DMS114 treated with DMSO at 0.1 percent for 48 hours (cell line): ENCODE results near the gene ATF4.

Experiments
- DNase-seq: peaks from one replicate; lab custom pipeline; 2025; ENCODE audit not compliant: unreplicated experiment; lab: John Stamatoyannopoulos, UW

The ATF4 gene

DNA sequence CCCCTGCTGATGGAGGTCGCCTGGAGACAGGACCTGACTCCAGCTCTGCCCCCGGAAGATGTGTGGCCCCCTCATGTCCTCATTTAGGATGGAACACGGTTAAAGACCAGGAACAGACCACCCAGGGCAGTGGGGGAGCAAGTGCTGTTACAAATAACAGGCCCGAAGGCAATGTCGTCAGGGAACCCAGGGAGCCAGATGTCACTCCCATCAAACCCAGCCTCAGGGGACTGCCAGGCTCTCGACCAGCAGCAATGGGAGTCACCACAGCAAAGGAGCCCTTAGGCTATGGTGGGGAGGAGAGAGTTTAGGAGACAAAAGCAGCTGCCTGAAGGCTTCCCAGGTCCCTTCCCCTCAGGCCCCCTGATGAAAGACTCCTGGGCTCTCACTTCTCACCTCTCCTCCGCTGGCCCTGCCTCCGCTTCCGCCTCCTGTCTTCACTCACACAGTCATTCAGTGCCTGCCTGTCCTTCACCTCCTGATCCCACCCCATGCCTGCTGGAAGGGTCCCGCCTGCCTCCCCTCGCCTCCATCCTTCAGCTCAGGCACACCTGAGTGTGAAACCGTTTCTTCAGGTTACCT, 7.8 kb downstream of the ATF4 start:
- DNase-seq: no peak

DNA sequence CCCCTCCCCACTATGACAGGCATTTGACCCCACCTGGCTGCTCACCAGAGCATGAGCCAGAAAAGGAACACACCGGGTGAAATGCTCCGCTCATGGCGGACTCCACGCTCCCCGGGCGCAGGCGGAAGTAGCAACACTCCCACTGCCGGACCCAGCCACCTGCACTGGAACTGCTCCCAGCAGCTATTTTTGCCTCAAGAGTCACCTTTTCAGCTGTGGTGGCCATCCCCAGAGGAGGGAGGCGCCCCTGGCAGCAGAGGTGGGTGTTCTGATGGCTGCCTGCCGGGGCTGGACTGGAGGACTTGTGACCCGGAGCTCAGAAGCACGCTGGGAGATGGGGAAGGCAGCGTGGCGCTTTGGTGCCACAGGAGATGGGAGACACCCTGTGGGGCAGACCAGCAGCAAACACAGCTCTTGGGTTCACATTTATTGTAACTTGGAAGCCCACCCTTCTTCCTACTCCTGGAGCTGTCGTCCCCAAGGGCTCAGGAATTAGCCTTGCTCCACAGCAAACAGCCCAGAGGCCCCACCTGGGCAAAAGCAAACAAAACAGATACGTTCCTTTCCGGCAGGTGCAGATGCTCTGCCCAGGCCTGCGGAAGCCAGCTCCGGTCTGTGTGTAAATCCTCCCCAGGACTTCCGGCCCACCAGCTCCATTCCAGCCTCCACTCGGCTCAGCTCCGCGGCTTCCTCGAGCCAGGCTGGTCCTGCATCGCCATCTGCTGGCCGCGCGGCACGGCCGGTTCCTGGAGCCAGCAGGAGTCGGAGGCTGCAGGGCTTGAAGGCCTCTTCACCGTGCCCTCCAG, 8.5 kb downstream of the ATF4 start:
- peak; percentile 76 for DNase-seq

DNA sequence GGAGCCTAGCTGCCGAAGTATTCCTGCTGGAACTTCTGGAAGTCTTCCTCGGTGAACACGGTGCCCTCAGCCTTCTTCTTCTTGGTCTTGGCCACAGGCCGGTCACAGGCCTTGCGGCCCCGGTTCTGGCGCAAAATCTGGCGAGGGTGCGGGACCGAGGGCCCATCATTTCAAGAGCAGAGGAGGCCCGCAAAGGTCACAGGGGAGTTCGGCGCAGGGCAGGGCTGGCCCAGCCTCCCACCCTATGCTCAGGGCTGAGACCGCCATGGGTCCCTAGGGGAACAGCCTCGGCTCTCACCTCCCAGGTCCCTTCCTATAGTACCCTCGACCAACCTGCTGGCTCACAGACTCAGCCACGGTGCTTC, 9.1 kb downstream of the ATF4 start:
- DNase-seq: no peak

DNA sequence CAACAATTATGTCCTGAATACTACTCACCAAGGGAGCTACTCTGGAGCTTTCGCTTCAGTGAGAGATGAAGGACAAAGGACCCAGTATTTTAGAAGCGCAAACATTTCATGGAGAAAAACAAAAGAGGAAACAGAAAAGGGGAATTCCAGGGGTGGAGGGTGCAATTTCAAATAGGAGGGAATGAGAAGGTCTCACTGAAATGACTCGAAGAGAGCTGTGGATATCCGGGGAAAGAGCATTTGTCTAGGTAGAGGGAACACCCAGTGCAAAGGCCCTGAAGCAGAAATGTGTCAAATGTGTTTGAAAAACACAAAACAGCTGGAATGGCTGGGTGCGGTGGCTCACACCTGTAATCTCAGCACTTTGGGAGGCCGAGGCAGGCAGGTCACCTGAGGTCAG, 9.8 kb downstream of the ATF4 start:
- DNase-seq: no peak

DNA sequence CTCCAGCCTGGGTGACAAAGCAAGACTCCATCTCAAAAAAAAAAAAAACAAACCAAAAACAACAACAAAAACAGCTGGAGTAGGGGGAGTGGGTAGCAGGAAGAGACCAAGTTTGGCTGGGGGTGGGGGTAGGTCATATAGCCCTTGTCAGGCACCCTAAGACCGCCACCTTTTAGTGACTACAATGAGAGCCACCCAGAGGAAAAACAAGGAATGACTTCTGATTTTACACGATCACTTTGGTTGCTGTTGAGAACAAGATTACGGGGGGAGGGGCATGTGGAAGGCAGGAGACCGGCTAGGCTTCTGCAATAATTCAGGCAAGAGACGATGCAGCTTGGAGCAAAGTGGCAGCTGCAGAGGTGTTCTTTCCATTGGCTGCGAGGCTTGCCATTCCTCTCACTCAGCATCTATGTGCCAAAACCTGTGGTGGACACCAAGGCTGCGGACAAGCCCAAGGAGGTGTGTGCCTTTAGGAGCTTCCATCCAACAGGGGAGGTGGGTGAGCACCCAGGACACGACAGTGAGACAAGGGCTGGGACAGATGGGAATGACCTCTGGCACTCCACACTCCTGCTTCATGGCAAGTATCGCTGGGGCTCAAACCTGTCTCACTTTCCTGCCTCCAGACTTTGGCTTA, 10.4 kb downstream of the ATF4 start:
- peak; percentile 61 for DNase-seq

DNA sequence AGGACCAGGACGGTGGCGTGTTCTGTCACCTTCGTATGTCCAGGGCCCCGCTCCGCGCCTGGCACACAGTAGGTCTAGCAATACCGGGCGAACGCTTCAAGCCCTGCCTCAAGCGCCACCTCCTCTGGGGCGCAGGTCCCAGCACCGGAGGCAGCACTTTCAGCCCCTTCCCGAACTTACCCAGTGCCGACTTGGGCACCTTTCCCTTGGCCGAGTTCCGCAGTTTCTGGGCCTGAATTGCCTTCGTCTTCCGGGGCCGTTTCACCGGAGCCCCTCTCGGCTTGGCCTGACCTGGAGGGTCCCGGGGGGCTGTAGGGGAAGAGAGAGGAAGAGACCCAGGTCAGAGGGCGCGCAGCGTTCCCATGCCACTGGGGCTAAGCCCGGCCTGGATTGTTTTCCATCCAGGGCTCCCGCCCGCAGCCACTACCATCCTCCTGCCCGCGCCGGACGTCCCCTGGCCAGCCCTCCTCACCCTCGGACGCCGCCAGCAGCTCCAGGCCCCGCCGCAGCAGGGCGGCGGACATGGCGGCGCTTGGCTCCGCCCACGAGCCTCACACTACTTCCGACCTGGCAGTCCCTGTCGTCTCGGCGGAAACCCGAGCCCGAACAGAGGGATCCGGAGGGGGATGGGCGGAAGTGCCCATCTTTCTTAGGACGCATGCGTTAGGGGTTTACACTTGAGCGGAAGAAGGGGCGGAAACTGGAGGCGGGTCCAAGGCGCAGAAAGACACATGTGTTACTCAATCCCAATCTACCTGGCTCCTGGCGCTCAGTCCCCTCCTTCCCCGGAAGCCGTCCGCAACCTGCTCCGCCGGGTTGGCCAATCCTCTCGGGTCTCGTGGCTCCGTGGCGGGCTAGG, 12.1 kb downstream of the ATF4 start, which contains the start of gene RPS19BP1:
Gene RPS19BP1, minus strand, starts transcription at position 534 of the 859 bp plus-strand sequence. Its CDS starts 10 bp downstream, at position 524.
- peak; percentile 99 for DNase-seq

DNA sequence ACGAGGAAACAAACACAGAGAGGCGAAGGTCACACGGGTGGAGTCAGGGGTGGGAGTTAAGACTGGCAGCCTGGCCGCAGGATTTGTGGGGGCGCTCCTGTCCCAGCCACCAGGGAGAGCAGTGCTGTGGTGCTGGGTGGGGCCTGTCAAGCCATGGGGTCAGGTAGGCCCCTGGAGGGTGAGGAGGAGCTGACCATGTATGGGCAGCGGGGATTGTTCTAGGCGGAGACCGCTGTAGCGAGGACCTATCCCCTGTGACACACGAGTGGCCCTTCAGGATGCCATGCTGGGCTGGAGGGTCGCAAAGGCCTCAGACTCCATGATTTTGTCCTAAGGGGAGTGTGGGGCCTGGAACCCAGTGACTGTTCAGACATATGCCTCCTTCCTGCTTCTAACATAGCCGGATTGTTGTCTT, 13.7 kb downstream of the ATF4 start:
- no peak for DNase-seq

DNA sequence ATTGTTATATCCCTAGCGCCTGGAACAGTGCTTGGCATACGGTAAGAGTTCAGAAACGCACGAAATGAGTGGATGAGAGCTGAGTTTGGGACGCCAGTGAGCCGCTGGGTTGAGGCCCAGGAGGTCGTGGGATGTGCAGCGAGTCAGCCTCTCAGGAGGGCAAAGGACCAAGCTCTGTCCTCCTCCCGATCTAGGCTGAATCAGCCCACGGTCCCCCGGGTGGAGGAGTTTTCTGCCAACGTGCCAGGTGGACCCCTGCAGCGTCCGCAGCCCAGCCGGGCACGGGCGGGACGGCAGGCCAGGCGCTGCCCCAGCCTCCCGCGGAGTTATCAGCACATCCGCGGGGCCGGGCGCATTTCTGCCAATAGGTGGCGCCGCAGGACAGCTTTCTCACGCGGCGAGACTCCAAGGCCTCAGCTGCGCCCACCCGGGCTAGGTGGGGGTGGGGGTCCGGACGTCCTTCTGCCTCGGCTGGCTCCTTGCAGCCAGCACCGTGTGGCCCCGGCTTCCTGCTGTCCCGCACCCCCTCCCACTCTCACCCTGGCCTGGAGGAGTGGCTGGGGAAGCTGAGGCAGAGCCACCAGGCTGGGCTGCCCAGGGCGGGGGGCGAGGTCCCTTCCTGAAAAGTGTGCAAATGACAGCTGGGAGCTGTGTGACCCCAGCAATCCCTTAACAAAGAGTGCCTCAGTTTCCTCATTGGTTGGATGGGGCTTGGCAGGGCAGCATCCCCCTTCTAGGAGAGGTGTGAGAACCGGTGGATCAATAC, 14.4 kb downstream of the ATF4 start:
- peak; percentile 40 for DNase-seq

DNA sequence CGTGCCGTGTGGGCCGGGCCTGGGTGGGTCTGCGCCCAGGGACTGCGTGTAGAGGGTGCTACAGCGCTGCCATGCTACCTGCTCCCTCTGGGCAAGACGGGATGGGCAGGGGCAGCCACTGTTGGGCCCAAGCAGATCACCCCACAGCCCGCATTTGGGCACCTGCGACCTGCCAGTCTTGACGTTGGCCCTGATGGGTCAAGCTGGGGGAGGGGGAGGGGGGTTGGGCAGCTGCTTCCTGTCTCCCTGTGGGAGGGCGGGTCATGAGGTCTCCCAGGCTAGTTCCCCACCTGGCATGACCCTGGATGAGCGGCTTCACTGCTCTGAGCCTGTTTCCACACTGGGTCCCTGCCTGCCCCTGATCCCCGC, 15.0 kb downstream of the ATF4 start:
- no peak for DNase-seq

DNA sequence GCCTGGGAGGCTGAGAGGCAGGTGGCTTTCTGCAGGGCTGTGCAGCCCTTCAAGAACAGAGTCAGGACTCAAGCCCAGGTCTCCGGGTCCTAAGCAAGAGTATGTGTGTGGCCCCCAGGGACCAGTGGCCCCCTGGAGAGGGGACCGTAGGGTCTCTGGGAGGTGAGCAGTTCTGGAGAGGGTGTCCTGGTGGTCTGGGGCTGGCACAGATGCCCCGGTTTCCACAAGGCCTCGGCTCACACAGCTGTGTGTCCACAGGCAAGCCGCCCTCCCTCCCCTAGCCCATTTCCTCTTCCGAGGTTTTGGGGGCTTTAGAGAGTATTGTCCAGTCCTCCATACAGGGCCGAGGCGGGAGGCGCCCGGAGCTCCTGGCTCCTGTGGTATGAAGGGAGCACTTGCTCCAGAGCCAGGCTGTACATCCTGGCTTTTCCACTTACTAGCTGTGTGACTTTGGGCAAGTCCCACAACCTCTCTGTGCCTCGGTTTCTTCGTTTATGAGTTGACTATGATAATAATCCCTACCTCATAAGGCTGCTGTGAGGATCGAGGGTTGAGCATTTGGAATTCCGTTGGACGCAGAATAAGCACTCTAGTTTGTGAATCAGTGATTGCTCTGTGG, 15.6 kb downstream of the ATF4 start:
- no peak for DNase-seq

DNA sequence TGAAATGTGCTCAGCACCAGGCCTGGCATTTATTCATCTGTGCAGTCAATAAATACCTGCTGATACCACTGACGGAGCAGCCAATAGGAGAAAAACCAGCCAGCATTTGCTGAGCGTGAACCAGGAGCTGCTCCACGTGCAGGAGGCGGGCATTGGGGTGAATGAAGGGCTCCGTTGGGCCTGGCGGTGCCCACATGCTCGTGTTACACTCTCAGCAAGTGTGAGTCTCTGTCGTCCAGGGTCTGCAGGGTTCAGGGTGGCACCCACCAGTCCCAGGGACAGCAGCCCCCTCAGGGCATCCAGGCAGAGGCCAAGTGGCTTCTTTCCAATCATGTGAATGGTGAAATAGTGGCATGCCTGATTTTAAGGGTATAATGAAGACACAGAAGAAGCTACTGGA, 16.3 kb downstream of the ATF4 start:
- no peak for DNase-seq

DNA sequence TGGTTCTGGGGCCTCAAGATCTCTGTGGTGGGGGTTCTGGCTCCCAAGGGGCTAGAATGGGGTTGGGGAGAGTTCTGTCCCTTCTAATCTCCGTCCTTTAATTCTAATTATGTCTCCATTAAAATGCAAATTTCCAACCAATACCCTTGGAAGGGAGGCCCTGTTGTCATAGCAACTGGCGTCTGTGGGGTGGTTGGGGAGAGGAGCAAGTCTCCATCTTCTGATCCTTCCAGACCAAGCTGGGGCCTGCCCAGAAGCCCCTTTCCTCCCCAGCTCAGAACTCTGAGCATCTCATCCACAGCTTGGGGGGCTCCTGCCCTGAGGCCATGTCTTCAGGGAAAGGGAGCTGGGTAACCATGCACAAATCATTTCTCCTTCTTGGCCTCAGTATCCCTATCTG, 17.6 kb downstream of the ATF4 start:
- DNase-seq: no peak

DNA sequence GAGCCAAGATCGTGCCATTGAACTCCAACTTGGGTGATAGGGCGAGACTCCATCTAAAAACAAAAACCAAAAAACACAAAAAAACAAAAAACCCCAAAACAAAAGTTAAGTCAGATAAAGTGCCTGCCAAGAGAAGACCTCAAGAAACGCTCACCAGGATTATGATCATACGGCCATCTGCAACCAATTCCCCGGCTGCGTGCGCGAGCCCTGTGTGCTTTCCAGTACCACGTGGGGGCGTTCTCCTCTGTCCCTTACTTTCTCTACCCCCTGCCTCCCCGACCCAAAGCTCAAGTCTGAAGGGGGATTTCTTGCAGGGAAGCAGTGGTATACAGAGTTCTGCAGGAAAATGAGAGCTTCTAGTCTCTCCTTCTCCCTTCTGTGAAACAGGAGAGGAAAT, 22.7 kb downstream of the ATF4 start:
- DNase-seq: peak; percentile 21

DNA sequence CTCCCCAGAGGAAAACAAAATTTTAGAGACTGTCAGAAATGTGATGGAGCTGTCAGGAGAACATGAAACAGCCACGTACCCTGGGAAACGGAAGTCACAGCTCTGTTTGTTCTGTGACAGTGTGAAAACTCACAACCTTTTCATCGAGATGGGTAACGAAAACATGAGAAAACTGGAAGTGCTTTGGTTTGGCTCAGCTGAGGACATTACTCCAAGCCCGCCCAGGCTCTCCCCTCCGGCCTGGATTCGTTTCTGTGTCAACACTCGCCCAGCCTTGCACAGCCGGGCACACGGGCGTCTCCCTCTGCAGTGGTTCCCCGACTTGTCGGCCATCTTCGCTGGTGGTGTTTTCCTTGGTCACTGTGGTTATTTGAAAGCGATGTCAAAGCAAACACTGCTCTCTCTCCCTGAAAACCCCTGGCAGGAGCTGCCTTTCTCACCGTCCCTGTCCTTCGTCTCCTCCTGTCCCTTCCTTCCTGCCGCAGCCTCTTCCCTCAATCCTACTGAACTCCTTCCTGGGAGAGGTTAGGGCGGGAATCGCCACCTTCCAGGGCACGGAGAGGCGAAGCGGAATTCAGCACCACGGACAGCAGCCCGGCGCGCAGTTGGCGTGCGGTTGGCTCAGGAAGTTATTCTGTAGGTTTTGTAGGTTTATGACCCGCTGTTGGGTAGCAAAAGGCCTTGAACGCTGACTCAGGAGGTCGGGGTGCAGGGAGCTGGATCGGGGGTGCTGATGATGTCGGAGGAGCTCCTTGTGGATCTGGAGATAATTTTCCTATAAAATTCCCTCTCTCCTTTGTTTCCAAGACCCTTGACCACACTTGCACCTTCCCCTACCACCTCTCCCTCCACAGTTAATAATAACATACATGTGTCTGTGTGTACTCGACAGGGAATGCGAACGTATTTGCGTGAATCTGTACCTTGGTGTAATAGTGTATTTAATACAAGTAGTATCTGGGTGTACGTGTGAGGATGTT, 25.3 kb downstream of the ATF4 start:
- DNase-seq: no peak

DNA sequence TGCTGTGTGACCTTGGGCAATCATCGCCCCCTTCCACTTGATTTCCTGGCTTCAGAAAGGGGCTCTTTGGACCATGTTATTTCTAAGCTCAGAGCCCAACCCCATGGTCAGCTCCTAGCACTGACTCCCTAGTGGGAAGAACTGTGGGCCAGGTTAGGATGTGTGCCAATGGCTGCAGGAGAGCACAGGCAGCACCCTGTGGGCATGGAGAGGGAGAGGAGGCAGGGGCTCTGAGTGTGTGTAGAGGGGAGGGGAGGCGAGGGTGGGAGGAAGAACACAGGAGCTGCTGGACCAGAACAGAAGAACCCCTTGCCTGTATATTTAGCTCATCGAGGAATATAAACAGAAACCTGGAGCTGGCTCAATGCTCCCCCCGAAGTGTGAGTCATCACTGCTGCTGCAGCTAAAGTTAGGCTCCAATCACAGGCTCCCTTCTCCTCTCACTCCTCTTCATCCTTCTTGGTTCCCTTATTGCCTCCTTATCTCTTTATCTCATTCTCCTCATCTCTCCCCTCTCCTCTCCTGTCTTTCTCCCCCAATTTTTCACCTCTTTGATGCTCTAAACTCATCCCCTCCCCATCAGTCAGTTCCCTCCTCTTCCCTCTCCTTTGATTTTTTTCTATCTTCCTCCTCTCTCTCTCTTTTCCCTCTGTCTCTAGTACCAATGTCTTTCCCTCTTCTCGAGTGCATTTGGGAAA, 26.7 kb downstream of the ATF4 start:
- DNase-seq: no peak

DNA sequence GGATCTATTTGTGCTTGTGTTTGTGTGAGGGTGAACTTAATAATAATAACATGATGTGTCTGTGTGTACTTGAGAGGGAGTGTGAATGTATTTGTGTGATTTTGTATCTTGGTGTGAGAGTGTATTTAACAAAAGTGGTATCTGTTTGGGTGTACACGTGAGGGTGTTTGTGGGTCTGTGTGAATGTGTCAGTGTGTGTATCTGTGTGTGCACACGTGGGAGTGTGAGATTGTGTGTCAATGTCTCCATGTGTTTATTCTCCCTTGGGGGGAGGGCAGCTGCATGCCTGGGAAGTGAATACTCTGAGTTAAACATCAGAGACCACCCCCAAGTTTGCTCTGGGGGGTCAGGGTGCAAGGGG, 27.2 kb downstream of the ATF4 start:
- DNase-seq: no peak

DNA sequence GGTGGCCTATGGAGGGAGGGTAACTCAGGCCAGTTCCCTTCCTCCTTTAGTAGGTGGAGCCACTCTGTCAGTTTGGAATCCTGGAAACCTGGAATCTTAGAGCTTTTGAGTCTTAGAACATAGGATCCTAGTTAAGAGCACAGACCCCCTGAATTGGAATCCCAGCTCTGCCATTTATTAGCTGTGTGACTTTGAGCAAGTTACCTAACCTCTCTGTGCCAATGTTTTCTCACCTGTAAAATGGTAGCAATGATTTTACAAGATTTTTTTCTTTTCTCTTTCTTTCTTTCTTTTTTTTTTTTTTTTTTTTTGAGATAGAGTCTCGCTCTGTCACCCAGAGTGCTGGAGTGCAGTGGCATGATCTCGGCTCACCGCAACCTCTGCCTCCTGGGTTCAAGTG, 33.1 kb downstream of the ATF4 start:
- no peak for DNase-seq

DNA sequence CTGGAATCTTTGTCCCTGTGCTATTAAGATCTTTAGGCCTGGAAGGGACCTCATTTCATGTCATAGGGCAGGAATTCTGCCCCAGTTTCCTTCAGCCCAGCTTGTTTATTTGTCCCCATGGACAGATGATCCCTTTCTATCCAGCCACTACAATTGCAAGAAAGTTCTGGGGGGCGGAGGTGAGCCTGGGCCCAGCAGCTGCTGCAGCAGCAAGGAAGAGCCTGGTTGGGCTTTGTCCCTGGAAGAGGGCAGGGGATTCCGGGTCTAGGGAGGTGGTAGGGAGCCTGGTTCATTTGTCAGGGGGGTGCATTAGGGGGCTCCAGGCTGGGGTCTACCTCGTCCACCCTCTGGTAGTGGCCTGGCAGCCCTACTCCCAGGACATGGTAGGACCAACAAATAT, 33.8 kb downstream of the ATF4 start:
- no peak for DNase-seq
